B cell (primary cell): ENCODE results near the gene TRIAP1.

Source experiments
- CTCF ChIP-seq: fragments of 200-600 bp; IDR thresholded peaks from one replicate; pipeline ENCODE4 v1.8.0; 2022; ENCODE audit warnings: antibody characterized with exemption, mild to moderate bottlenecking
- EZH2 ChIP-seq: IDR thresholded peaks from 2 replicates; pipeline ENCODE4 v1.6.1; 2012; ENCODE audit warnings: borderline replicate concordance, low read depth, mild to moderate bottlenecking, moderate library complexity, low read length; ENCODE audit not compliant: insufficient read depth, poor library complexity, severe bottlenecking

GRCh38 chr12:120488057-120488640 lies 42.0 kb upstream of the TRIAP1 start:
- TF ChIP-seq EZH2 = no peak
- TF ChIP-seq CTCF = no peak
